WERI-Rb-1 (cell line): Measurements from ENCODE around the gene NR2C2.

ENCODE experiments used
- DNase-seq: peaks from one replicate; pipeline ENCODE4 v3.0.0-alpha.2; 2020
- H3K27ac ChIP-seq: fragments of 250-450 bp; sonication (Bioruptor Pico); 2 replicates; pipeline ENCODE4 v1.5.1; 2020; ENCODE audit warnings: mild to moderate bottlenecking, moderate library complexity
- H3K27me3 ChIP-seq: fragments of 250-450 bp; sonication (Bioruptor Pico); 2 replicates; pipeline ENCODE4 v1.5.1; 2021; ENCODE audit warnings: mild to moderate bottlenecking, low read depth, moderate library complexity; ENCODE audit not compliant: insufficient read depth, severe bottlenecking
- H3K36me3 ChIP-seq: fragments of 250-450 bp; sonication (Bioruptor Pico); 2 replicates; pipeline ENCODE4 v1.5.1; 2020; ENCODE audit warnings: mild to moderate bottlenecking, moderate library complexity
- H3K4me3 ChIP-seq: 2 replicates; pipeline ENCODE4 v1.5.1; 2011; ENCODE audit warnings: low read depth, mild to moderate bottlenecking, control low read depth, low read length
- H3K9me3 ChIP-seq: fragments of 250-450 bp; sonication (Bioruptor Pico); 2 replicates; pipeline ENCODE4 v1.5.1; 2021; ENCODE audit warnings: mild to moderate bottlenecking, moderate library complexity; ENCODE audit not compliant: severe bottlenecking
- CTCF ChIP-seq: IDR thresholded peaks from 2 replicates; pipeline ENCODE4 v1.5.1; 2011; ENCODE audit warnings: low read depth, mild to moderate bottlenecking, control low read depth, inconsistent platforms, low read length

The NR2C2 gene

GRCh38 chr3:15042936-15043335 lies 95.6 kb downstream of the NR2C2 start:
- DNase-seq: no peak
- Histone ChIP-seq H3K27ac (no peak overlapping the region), H3K4me3 (no peak overlapping the region), H3K27me3 (no peaks in the 10 kb centered on the region), H3K9me3 (no peaks in the 10 kb centered on the region), H3K36me3 (peaks cover 93% of the 10 kb centered on the region)
- no peak for TF ChIP-seq CTCF

DNA sequence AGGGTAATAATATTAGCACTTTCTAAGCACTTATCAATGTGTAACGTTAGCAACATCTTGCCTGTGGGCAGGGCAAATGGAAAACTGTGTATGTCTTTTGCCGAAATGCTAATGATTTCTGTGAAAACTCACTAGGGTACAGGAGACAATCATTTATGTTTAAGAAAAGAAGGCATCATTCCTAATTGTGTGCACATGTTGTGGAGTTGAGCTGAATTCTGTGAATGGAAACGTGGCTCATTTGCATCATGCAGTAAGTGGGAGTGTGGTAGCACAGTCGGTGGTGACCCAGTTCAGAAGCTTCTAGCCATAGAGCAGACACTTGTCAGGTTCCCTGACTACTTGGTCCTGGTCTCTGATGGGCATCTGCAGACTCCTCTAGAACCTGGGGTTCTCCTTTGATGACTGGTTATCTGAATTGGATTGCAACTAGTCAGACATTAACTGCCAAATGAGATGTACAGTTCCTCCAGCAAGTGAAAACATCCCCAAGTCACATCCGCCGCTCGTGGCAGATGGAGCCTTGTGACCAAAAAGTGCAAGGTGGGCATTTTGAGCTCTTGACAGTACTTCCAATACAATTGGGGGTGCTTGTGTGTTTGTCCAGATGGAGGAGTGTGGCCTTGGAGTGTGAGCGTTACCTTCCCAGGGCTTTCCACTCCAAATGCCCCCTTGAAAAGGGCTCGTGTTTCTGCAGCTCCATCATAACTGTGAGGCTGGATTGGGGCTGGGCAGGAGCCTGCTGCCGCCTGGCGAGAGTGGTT lies 96.2 kb downstream of the NR2C2 start:
- no peak for DNase-seq
- no peak for TF ChIP-seq CTCF
- Histone ChIP-seq H3K36me3 (peaks cover 94% of the 10 kb centered on the region), H3K27ac (no peak overlapping the region), H3K4me3 (no peak overlapping the region), H3K9me3 (no peaks in the 10 kb centered on the region), H3K27me3 (no peaks in the 10 kb centered on the region)

GRCh38 chr3:15044326-15044725 lies 96.9 kb downstream of the NR2C2 start:
- DNase-seq: no peak
- Histone ChIP-seq H3K27ac (no peak overlapping the region), H3K27me3 (no peaks in the 10 kb centered on the region), H3K36me3 (peaks cover 94% of the 10 kb centered on the region), H3K9me3 (no peaks in the 10 kb centered on the region), H3K4me3 (no peak overlapping the region)
- no peak for TF ChIP-seq CTCF

- no peaks in the 10 kb centered on the region for H3K27me3 ChIP-seq
- no peak overlapping the region for H3K4me3 ChIP-seq
- H3K9me3 ChIP-seq: no peaks in the 10 kb centered on the region
- DNase-seq: no peak
- TF ChIP-seq CTCF: no peak
- no peak overlapping the region for H3K27ac ChIP-seq
- H3K36me3 ChIP-seq: peaks cover 97% of the 10 kb centered on the region
These were observed 98.3 kb downstream of the NR2C2 start for GRCh38 chr3:15045667-15046066.

DNA sequence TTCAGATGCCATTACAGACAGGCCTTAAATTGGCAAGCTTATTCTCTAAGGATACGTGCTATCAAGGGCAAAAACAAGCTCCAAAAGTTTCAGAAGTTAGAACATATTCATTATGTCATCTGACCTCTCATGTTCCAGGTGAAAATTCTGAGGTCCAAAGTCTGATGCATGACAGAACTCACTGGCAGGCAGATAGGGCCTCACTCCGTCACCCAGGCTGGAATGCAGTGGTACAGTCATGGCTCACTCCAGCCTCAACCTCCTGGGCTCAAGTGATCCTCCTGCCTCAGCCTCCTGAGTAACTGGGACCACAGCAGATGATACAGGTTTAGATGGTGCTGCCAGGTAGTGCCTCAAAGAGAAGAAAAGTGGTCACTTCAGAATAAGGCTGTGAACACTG lies 102.2 kb downstream of the NR2C2 start:
- H3K9me3 ChIP-seq: no peaks in the 10 kb centered on the region
- no peak overlapping the region for H3K27ac ChIP-seq
- TF ChIP-seq CTCF: no peak
- no peaks in the 10 kb centered on the region for H3K27me3 ChIP-seq
- DNase-seq: no peak
- peaks cover 89% of the 10 kb centered on the region for H3K36me3 ChIP-seq
- no peak overlapping the region for H3K4me3 ChIP-seq
